NCI-H146 treated with DMSO at 0.1 percent for 48 hours (cell line): ENCODE data around the gene COPS8.
A peak's percentile ranks its signal among the peaks of the same experiment; 100 is the strongest.

Source experiments
- DNase-seq: peaks from one replicate; lab custom pipeline; 2025; ENCODE audit not compliant: unreplicated experiment; lab: John Stamatoyannopoulos, UW

The COPS8 gene

DNA sequence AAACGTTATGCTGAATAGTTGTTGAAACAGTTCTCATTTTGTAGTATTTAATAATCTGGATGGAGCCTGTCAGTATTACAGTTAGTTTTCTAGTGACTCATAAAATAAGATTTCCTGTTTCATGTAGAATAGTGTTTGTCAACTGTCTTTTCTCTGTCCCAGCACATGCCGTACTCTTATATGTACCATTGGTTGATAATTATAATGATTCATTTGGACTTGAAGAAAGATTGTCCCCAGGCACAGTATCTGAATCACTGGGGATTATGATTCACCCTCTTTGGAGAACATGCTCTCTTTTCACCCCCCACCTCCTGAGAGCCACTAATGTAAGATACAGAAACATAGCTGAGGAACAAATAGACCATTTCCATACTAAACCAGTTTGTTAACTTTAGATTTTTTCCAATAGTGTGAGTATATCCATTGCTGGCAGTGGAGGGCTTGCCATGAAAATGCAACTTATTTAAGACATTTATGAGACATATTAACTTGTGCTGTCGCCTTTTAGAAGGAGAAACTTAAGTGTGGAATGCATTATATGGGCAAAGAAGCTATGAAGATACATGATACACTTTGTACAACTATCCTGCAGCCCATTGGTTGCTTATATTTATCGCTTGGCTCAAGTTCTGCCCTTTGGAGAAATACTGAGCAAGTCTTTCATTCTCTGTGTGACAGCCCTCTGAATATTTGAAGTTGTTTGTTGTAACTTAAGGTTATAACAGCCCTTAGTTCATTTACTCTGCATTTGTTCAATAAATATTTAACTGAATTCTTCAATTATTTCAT lies 12.4 kb downstream of the COPS8 start:
- DNase-seq, result no peak

DNA sequence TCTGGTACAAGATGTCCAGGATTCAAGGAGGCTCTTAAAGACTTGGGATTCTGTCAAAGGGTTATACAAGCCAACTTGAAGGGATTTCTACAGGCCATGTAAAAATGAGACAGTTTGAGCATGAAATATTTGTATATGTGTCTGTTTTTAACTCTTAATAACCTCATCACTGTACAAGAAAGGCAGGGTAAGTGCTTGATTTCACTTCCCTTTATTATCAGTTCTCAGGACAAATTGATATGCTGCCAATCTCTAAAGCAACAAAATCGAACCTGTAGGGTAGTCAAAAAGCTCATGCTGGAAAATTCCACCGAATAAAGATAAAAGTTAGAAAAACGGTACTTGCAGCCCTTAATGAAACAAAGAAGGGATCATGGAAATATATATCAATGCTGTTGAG lies 14.1 kb downstream of the COPS8 start:
- DNase-seq, result no peak

- DNase-seq, result no peak
Observed at GRCh38 chr2:237101118-237101979, 15.7 kb downstream of the COPS8 start.

- no peak for DNase-seq
Observed at GRCh38 chr2:237102428-237102827, 16.7 kb downstream of the COPS8 start.

DNA sequence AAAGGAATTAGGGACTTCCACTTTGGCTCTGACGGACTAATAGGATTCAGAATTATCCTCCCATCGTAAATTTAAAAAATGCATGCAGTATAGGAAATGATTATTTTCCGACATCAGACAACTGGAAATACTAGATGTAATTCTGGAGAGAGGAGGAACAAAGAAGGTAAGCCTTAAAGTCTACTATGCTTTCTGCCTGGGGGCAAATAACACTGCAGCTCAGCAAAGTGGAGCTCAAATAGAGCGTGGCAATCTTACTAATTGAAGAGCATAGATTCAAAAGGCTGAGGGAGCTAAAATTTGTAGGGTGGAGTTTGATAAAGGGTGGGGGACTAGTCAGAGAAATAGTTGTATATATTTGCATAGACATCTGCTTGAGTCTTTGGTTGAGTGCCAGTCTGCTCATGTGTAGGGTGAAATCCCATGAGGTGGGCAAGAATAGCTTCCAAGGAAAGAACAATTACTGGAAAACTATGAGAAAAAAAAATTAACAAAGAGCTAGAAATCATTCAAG lies 23.8 kb downstream of the COPS8 start:
- no peak for DNase-seq

- DNase-seq, result no peak
Observed at GRCh38 chr2:237113026-237113795, 27.5 kb downstream of the COPS8 start.

- DNase-seq, result no peak
Observed at GRCh38 chr2:237115870-237116269, 30.2 kb downstream of the COPS8 start.

- DNase-seq, result no peak
Observed at GRCh38 chr2:237116431-237116830, 30.7 kb downstream of the COPS8 start.

GRCh38 chr2:237118025-237118424 lies 32.3 kb downstream of the COPS8 start:
- DNase-seq, result no peak

- no peak for DNase-seq
Observed at GRCh38 chr2:237118561-237119155, 33.0 kb downstream of the COPS8 start.

- DNase-seq, result no peak
Observed at GRCh38 chr2:237120916-237121315, 35.2 kb downstream of the COPS8 start.

DNA sequence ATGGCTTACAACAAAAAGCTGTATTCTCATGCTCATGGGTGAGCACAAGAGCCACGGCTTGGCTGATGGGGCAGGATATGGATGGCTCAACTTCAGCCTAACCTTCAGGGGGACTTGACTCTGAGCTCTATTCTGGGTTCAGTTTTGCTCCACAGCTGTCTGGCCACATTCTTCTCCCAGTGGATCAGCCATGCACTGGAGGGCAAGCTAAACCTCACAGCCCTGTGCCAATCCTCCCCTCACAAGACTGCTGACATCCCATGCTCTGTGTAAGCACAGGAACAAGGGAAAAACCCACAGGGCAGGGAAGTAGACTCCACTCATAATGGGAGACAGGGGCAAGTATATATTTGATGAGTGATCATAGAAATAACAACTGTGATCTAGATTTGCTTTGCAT lies 35.6 kb downstream of the COPS8 start:
- no peak for DNase-seq

- DNase-seq, result peak; percentile 81
Observed at GRCh38 chr2:237122214-237122666, 36.6 kb downstream of the COPS8 start.

DNA sequence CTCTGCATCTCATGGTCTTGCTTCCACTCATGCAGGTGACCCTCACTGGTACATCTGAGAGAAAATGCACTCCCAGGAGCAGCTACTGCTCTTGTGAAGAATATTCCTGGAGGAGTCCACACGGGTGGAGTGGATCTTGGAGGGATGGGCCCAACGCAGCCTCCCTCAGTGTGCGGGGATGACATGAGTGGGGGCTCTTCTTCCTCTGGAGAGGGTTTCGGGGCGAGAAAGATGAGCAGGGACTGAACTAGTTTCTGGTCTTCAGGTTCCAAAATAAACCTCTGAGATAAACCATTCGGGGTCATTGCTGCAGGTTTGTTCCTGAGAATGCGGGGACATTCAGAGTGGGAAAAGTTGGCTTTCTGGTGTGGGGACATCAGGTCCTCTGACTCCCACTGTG lies 39.1 kb downstream of the COPS8 start:
- no peak for DNase-seq

DNA sequence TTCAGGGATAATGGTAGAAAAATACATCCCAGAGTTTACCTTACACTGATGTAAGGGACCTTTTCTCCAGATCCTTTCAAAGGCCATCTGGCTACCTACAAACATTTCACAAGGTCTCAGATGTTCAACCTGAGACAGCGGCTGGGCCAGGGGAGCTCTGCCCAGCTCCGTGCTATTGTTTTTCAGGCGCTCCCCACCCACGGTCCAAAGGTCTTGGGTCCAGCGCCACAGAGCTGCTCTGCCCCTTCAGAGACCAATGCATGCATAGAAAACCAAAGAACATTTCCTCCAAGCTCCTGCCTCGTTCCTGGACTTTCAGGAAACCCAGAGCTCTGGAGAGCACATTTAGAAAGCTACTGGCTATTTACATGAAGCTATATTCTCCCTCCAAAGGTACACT lies 40.3 kb downstream of the COPS8 start:
- DNase-seq, result no peak

DNA sequence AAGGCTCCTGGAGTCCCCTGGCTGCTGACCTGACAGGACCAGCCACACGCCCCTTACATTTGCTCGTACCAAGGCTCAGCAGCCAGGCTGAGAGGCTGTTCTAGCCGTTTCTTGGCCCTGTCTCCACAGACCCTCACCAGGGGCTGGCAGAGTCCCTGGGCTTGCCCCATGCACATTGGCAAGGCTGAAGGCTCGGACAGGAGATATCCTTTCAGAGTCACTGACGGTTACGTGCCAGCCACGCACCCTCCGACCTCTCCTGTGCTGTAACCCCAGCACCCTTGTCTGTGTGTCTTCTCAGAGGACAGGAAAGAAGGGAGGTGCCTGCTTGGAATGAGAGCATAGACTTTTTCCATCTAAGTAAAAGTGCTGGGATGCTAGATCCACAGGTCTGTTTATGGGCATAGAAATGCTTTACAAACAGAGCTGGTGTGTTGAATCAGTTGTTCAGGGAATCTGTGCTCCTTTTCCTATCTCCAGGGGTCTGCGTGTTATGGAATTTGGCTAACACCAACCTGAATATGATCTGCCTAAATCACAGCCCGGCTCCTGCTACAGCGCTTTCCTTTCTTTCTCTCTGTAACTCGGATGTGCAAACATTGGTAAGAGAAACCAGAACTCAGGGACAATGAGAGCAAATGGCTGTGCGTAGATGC lies 41.0 kb downstream of the COPS8 start:
- no peak for DNase-seq

DNA sequence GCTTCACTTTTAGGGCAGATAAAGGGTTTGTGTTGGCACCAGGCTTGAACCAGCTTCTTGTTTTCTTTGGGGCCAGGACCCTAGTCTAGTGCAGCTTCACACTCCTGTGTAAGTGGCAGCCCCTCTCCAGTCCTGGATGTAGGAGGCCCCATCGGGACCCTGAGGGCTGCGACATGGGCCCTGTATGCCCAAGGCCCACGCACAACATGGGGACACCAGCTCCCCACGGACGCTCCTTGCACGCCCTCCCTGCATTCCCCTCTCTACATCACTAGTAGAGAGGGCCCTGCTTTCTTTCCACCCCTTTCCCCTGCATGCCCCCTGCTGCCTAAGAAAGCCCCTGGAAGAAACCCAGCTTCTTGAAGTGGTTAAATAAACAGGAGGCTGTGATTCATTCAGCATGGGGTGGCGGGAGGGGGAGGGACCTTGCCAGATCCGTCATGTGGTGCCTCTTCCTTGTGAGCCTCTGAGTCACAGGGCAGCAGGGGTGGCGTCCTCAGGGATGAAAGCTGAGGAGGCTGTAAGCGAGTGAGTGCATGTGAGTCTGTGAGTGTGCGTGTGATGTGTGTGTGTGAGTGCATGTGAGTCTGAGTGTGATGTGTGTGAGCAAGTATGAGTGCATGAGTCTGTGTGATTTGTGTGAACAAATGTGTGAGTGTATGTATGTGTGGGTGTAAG lies 42.5 kb downstream of the COPS8 start:
- DNase-seq, result no peak

DNA sequence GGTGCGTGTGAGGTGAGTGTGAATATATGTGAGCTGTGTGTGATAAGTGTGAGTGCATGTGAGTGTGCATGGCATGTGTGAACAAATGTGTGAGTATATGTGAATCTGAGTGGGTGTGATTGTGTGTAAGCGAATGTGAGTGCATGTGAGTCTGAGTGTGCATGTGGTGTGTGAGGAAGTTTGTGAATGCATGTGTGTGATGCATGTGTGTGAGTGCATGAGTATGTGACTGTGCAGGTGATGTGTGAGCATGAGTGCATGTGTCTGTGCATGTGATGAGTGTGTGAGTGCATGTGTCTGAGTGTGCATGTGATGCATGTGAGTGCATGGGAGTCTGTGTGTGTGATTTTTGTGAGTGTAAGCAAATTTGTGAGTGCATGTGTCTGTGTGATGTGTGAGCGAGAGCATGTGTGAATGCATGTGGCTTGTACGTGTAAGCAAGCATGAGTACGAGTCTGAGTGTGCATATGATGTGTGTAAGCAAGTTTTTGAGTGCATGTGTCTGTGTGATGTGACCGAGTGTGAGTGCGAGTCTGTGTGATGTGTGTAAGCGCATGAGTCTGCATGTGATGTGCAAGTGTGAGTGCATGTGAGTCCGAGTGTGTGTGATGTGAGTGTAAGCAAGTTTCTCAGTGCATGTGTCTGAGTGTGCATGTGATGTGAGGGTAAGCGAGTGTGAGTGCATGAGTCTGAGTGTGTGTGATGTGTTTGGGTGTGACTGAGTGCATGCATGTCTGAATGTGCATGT lies 43.3 kb downstream of the COPS8 start:
- DNase-seq, result no peak

GRCh38 chr2:237129625-237130263 lies 44.1 kb downstream of the COPS8 start:
- DNase-seq, result no peak
